Esophagus squamous epithelium (tissue), 5 donors: ENCODE measurements around the gene SLC44A3. TPM values are rescaled to one million over a fixed set of nuclear protein-coding genes. Genes with fewer than 3 reads are reported as not detected.

ENCODE experiments used
- DNase-seq: peaks from one replicate; lab custom pipeline; 2025; lab: John Stamatoyannopoulos, UW
- H3K27ac ChIP-seq, 4 donors: fragments of 200-600 bp; sonication (generic); one replicate each; pipeline ENCODE4 v1.5.1; 2016 to 2019; ENCODE audit warnings: mild to moderate bottlenecking in 1 of 4
- H3K27me3 ChIP-seq, 4 donors: fragments of 200-600 bp; sonication (generic); 1 replicate in 3 of 4; 2 replicates in 1 of 4; pipeline versions ENCODE4 v1.5.1 to v1.6.0; 2017 to 2021; ENCODE audit warnings: antibody characterized with exemption in 1 of 4
- H3K36me3 ChIP-seq, 3 donors: fragments of 200-600 bp; sonication (generic); one replicate each; pipeline ENCODE4 v1.5.1; 2016 to 2019
- H3K4me1 ChIP-seq, 3 donors: fragments of 200-600 bp; sonication (generic); one replicate each; pipeline ENCODE4 v1.5.1; 2017 to 2019
- H3K4me3 ChIP-seq, 4 donors: fragments of 200-600 bp; sonication (generic); 1 replicate in 3 of 4; 2 replicates in 1 of 4; pipeline ENCODE4 v1.5.1; 2016 to 2019; ENCODE audit warnings: mild to moderate bottlenecking in 2 of 4, moderate library complexity in 1 of 4
- H3K9me3 ChIP-seq, 3 donors: fragments of 200-600 bp; sonication (generic); one replicate each; pipeline ENCODE4 v1.5.1; 2016 to 2019
- CTCF ChIP-seq, 6 experiments: fragments of 450-650 bp in 4 of 6; fragments of 200-600 bp in 2 of 6; sonication (generic) in 2 of 6; IDR thresholded peaks; one replicate each; pipeline ENCODE4 v1.5.1; 2016 to 2019; ENCODE audit warnings: antibody characterized with exemption in 6 of 6, mild to moderate bottlenecking in 4 of 6, moderate library complexity in 4 of 6
- POLR2A ChIP-seq, 4 donors: fragments of 450-650 bp; IDR thresholded peaks; one replicate each; pipeline ENCODE4 v1.6.1; 2017; ENCODE audit warnings: antibody characterized with exemption in 4 of 4, mild to moderate bottlenecking in 4 of 4, moderate library complexity in 3 of 4
- WGBS, 2 donors: methylation state at CpG; one replicate each; pipeline ENCODE4 v1.1.5; 2018; 5-methylcytosine and 5-hydroxymethylcytosine counted together
- intact Hi-C: fragments of 100-400 bp; cut with DNase I; formaldehyde crosslinking; loops from one replicate; pipeline ENCODE4 v1.15.0; 2022
- total RNA-seq, 4 donors: library from RNA; depleted of rRNA; stranded (reverse); fragments of >200 nt; gene quantifications; one replicate each; pipeline ENCODE4 v1.1.0, GENCODE V29; 2016
- donor health status: DM: yes; HTN: yes; CAD: no.

SLC44A3 gene
- total RNA-seq, 4 donors from 2014 or later: 5.4 to 11.7 (median 9.4) TPM

GRCh38 chr1:94888201-94888600 lies 68.0 kb downstream of the SLC44A3 start:
- TF ChIP-seq CTCF (IDR thresholded peaks at IDR 0.05) (no peak), POLR2A (IDR thresholded peaks at IDR 0.05) (no peak)
- WGBS, 2 donors: 87 to 88% methylated on average over 3 of the region's 3 CpGs
- no peak for DNase-seq

GRCh38 chr1:94892604-94893254 lies 72.6 kb downstream of the SLC44A3 start:
- H3K4me1 ChIP-seq: no peaks in the 10 kb centered on the region
- no peak overlapping the region for H3K4me3 ChIP-seq
- 93 to 95% methylated on average over 4 of the region's 4 CpGs for WGBS, 2 donors
- H3K27me3 ChIP-seq: no peaks in the 10 kb centered on the region
- no peaks in the 10 kb centered on the region for H3K9me3 ChIP-seq
- TF ChIP-seq CTCF (IDR thresholded peaks at IDR 0.05) (no peak), POLR2A (IDR thresholded peaks at IDR 0.05) (no peak)
- H3K36me3 ChIP-seq: peaks cover 0 to 75% (median 6%) of the 10 kb centered on the region in 3 donors
- no peak overlapping the region for H3K27ac ChIP-seq
- no peak for DNase-seq
- intact Hi-C loops: no loop called here

More at GRCh38 chr1:94888201-94888600, 68.0 kb downstream of the SLC44A3 start:
- H3K27me3 ChIP-seq: no peaks in the 10 kb centered on the region
- no peaks in the 10 kb centered on the region for H3K9me3 ChIP-seq
- H3K4me1 ChIP-seq: peaks cover 0 to 18% (median 9%) of the 10 kb centered on the region in 3 donors
- H3K27ac ChIP-seq: no peak overlapping the region
- no peak overlapping the region for H3K4me3 ChIP-seq
- intact Hi-C loops: no loop called here
- peaks cover 0 to 30% (median 0%) of the 10 kb centered on the region in 3 donors for H3K36me3 ChIP-seq

GRCh38 chr1:94894630-94895029 lies 74.5 kb downstream of the SLC44A3 start:
- H3K36me3 ChIP-seq: peaks cover 0 to 94% (median 6%) of the 10 kb centered on the region in 3 donors
- no peaks in the 10 kb centered on the region for H3K27me3 ChIP-seq
- H3K27ac ChIP-seq: no peak overlapping the region
- TF ChIP-seq CTCF (IDR thresholded peaks at IDR 0.05) (no peak), POLR2A (IDR thresholded peaks at IDR 0.05) (no peak)
- peaks cover 0 to 2% (median 0%) of the 10 kb centered on the region in 3 donors for H3K4me1 ChIP-seq
- WGBS, 2 donors: 83 to 97% methylated on average over 4 of the region's 4 CpGs
- no peak overlapping the region for H3K4me3 ChIP-seq
- H3K9me3 ChIP-seq: no peaks in the 10 kb centered on the region
- intact Hi-C loops: no loop called here
- no peak for DNase-seq

- intact Hi-C loops: no loop called here
- Histone ChIP-seq H3K9me3 (no peaks in the 10 kb centered on the region), H3K4me1 (peaks cover 0 to 3% (median 0%) of the 10 kb centered on the region in 3 donors), H3K27me3 (no peaks in the 10 kb centered on the region), H3K36me3 (peaks cover 0 to 99% (median 6%) of the 10 kb centered on the region in 3 donors), H3K4me3 (no peak overlapping the region), H3K27ac (no peak overlapping the region)
- TF ChIP-seq POLR2A (IDR thresholded peaks at IDR 0.05): no peak
- no peak for TF ChIP-seq CTCF (IDR thresholded peaks at IDR 0.05)
- 80 to 92% methylated on average over 1 of the region's 1 CpG for WGBS, 2 donors
- DNase-seq: no peak
Observed at GRCh38 chr1:94895518-94895917, 75.4 kb downstream of the SLC44A3 start.

- no peaks in the 10 kb centered on the region for H3K9me3 ChIP-seq
- peaks cover 0 to 96% (median 6%) of the 10 kb centered on the region in 3 donors for H3K36me3 ChIP-seq
- TF ChIP-seq POLR2A (IDR thresholded peaks at IDR 0.05) (no peak), CTCF (IDR thresholded peaks at IDR 0.05) (no peak)
- H3K27me3 ChIP-seq: no peaks in the 10 kb centered on the region
- no peak overlapping the region for H3K4me3 ChIP-seq
- 77 to 83% methylated on average over 7 of the region's 7 CpGs for WGBS, 2 donors
- DNase-seq: no peak
- intact Hi-C loops: no loop called here
- no peak overlapping the region for H3K27ac ChIP-seq
- H3K4me1 ChIP-seq: peaks cover 0 to 5% (median 3%) of the 10 kb centered on the region in 3 donors
Observed at GRCh38 chr1:94898491-94899385, 78.6 kb downstream of the SLC44A3 start.
